ENCODE measurements around the gene DNAJC12.

Gene DNAJC12

DNA sequence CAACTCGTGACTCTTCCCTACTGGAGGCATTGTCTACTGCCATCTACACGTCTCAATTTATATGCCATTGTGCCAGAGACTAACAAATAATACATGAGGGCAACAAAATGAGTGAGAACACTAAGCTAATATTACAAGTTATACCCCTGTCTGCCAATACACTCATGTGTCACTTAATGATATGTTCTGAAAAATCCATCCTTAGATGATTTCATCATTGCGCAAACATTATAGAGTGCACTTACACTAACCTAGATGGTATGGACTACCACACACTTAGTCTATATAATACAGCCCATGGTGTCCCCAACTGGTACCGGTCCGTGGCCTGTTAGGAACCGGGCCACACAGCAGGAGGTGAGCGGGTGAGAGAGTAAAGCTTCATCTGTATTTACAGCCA is 77.7 kb downstream of the DNAJC12 start:
- DNase-seq: no peak

All from CD4-positive, alpha-beta T cell treated with Interleukin-4 for 1 hour (primary cell).